Activated CD4-positive, CD25-positive, alpha-beta regulatory T cell treated with anti-CD3 and anti-CD28 coated beads, Interleukin-2, amount 50 U/mL, for 24 hours (primary cell): ENCODE data around the gene TTC19.
"Not testable (repeated sequence)": the region's sequence is repeated elsewhere in the genome, so short reads cannot be mapped to it uniquely, and the experiment has no call there.

ENCODE experiments used
- ATAC-seq, 2 donors: fragments of 150-1000 bp; cut with Tn5 transposase; one replicate each; pipeline ENCODE4 v1.10.0; 2021; ENCODE audit warnings: mild to moderate bottlenecking in 1 of 2, moderate library complexity in 1 of 2

TTC19 gene

DNA sequence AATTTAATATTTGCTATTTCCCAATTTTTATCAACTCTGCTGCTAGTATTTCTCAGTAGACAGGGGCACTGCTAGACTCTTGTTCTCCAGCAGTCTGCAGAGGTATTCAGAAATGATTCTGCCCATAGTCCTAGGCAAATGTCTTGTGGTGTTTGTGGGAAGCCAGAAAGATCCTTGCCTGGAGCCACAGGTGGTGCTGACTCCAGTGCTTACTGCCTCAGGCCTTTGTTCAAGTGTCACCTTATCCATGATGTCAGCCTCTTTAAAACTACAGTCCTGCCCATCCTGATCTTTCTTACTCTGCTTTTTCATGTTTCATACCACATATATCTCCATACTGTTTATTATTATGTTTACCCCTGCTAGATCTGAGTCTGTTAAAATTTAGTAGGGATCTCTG is 26.6 kb upstream of the TTC19 start:
- ATAC-seq, result no peak

DNA sequence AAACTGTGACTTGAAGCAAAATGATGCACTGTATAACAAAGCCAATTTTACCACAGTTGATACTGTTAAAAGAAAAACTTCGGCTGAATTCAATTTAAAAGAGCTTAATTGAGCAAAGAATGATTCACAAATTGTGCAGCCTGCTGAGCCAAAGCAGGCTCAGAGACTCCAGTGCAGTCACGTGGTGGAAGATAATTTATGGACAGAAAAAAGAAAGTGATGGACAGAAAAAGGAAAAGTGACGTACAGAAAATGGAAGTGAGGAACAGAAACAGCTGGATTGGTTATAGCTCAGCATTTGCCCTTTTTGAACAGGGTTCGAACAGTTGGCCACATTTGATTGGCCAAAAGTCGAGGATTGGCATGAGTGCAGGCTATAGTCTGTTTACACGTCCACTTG is 25.8 kb upstream of the TTC19 start:
- ATAC-seq, result no peak

DNA sequence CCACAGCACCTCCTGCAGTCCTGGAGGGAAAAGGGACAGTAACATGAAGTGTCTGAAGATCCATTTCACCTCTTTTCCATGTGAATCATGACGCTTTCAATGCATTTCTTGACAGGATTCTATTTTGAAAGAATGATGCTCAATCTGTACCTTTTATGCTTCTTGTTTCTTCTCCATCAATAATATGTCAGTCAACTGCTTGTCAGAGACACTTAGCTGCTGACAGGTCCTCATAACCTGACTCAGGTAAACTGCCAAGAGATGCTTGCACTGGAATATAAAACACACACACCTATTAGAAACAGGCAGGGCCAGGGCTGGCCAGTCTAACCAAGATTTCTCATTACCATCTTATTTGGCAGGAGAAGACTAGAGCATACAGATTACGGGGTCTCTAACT is 21.7 kb upstream of the TTC19 start:
- ATAC-seq, result no peak

DNA sequence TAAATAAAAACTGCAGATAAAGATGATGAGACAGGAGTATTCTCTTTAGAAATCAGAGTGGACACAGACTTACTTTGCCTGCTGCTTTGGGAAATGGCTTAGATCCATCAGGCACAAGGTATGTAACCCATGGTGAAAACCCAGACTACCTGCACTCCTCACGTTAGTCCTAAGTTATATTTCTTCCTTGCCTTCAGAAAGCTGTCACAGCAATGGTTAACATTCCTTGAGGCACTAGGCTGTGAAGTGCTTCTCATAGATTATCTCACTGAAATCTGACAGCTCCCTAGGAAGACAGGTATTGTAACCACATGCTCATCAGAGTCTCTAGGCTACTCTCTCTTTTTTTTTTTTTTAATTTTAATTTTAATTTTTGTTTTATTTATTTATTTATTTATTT is 21.0 kb upstream of the TTC19 start:
- no peak for ATAC-seq

DNA sequence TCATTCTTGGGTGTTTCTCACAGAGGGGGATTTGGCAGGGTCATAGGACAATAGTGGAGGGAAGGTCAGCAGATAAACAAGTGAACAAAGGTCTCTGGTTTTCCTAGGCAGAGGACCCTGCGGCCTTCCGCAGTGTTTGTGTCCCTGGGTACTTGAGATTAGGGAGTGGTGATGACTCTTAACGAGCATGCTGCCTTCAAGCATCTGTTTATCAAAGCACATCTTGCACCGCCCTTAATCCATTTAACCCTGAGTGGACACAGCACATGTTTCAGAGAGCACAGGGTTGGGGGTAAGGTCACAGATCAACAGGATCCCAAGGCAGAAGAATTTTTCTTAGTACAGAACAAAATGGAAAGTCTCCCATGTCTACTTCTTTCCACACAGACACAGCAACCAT is 20.6 kb upstream of the TTC19 start:
- ATAC-seq, result not testable (repeated sequence)

DNA sequence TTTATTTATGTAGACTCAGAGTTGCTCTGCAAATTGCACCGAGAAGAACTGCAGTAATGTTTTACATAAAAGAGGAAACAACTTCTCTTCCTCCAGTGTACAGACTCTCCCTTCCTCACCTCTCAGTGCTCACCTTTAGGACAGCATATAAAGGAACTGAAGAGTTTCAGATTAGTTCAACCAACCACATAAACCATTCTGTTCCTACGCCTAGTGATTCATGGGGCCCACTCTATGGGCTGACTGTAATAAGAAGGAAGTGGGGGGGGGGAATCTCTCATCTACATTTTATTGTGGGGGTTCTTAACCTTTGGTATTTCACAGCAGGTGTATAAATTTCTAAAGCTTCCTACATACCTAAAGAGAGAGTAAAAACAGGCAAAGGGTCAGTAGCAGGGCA is 18.4 kb upstream of the TTC19 start:
- peak; percentile 100 for ATAC-seq

DNA sequence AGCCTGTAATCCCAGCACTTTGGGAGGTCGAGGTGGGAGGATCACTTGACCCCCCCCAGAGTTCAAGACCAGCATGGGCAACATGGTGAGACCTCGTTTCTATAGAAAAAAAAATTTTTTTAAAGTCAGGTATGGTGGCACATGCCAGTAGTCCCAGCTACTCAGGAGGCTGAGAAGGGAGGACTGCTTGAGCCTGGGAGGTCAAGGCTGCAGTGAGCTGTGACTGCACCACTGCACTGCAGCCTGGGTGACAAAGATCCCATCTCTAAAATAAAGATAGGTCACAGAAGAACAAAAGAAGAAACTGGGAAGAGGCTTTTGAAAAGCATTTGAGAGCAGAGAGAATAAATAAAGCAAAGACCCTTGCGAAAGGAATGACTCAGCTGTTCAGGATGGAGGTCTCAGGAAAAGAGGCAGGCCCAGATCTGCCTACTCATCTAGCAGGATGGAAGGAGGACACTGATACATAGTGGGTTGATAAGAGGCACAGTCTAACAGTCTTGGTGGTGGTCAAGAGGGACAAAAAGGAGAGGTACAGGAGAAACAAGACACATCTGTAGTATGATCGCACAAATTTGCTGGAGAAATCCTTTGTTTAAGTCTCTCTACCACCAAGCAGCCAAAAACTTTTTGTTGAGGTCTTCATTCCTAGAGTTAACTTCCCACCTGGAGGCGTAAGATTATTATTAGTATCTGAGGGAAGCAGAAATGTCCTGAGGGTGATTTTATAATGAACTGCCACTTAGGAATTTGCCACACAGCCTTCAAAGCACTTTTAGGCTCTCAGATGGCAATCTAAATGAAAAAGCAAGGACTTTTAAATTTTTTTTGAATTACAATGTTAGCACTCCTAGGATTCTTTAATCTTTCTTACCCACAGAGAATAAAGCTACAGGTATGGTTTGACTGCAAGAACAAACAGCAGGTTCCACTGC is 17.7 kb upstream of the TTC19 start:
- no peak for ATAC-seq

DNA sequence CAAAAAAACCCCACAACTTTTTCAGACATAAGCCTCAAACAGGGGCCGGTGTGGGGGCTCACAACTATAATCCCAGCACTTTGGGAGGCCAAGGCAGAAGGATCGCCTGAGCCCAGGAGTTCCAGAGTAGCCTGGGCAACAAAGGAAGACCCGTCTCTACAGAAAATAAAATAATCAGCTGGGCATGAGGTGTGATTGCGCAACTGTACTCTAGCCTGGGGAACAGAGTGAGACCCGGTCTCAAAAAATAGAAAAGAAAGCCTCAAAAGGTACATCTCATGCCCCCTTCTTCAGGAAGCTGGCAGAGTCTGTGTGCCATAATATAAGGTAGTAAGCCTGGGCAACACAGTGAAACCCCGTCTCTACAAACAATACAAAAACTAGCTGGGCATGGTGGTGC is 3.3 kb upstream of the TTC19 start:
- ATAC-seq, result no peak

DNA sequence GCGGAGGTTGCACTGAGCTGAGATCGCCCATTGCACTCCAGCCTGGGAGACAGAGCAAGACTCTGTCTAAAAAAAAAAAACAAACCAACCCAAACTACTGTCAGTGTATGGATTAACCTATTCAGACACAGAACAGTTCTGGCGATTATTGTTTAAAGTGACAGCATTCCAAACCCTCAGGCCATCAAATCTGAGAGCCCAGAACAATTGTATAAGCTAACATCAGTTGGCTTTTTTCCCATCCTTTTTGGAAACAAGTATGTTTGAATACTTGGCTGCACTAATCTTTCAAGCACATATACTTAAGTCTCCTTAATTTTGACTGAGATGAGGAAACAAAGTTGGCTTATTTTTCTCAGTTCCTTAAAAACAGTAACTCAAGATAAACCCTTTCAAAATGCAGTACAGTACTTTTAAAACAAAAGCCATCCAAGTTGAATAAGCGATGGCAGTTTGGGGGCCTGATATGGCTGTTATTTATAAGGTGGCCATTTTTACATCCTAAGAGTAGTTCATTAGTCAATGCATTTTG is 1.5 kb upstream of the TTC19 start:
- no peak for ATAC-seq

DNA sequence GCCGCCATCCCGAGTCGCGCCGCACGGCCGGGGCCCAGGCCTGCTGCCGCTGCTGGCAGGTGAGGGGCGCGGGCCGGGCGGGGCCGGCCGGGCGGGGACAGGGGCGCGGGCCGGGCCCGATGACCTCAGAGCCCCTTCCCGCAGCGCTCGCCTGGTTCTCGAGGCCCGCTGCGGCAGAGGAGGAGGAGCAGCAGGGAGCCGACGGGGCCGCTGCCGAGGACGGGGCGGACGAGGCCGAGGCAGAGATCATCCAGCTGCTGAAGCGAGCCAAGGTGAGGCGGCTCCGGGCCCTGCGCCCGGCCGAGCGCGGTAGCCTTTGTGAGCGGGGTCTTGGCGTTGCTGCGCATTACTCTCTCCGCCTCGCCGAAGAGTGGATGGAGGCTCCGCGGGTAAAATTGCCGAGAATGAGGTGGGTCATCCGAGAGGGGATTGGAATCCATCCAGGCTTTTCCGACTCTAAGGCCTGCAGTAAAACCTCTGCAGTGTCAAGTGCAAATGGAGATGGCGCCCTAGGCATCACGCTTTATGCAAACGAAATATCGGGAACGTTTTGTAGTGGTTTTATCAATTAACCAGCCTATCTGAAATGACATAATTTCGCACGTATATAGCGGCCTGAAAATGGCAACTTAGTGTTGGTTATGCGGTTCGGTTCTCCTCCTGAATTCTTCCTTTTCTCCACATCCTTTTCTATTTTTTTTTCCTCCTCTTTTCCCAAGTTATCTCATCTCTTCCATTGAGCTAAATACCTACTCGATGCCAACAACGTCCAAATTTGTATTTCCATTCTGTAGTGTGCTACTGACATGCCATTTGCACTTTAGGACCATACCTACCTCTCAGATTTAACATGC is 577 bp downstream of the TTC19 start:
- peak in 1 of 2 donors; percentile 39 for ATAC-seq

DNA sequence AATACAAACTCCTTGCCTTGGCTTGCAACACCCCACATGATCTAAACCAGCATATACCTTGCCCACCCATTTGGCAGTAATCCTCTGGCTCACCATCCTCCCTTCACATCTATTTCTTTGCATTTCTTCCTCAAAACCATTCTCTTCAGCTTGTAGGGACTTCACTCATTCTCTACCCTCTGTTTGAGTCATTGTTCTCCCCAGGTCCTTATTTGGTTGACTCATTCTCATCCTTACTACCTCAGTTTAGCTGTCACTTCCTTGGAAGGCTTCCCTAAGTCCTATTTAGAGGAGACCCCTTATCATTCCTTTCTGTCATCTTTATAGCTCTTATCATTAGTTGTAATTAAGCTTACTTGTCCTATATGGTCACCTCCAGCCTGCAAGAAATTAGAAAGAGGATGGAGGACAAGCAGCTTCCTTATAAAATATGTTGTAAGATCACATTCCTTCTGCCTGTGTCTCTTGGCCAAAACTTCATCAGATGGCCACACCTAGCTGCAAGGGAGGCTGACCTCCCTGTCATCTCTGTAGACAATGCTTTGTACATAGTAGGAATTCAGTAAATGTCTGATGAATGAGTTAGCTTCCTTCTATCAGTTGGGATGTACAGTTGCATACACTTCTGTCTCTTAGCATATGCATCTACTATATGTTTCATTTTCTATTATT is 1.7 kb downstream of the TTC19 start:
- no peak for ATAC-seq

DNA sequence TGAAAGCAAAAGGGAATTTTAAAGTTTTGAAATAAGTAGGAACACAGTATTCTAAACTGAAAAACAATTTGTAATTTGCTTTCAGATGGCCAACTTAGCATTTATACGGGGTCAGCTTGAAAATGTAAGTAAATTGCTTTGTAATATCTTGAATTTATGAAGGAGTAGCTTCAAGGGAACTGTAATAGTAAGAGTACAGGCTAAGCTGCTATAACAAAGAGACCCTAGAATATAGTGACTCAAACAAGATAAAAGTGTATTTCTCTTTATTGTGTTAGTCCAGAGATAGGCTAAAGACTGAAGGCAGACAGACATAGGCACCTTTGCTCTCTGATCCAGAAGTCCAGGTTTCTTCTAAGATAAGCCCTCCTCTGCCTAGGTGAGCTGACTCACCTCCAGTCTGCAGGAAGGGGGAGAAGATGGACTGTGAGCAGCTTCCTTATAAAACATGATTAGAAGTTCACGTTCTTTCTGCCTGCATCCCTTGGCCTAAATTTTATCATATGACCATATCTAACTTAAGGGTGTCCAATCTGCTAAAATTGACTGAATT is 3.2 kb downstream of the TTC19 start:
- ATAC-seq, result no peak

DNA sequence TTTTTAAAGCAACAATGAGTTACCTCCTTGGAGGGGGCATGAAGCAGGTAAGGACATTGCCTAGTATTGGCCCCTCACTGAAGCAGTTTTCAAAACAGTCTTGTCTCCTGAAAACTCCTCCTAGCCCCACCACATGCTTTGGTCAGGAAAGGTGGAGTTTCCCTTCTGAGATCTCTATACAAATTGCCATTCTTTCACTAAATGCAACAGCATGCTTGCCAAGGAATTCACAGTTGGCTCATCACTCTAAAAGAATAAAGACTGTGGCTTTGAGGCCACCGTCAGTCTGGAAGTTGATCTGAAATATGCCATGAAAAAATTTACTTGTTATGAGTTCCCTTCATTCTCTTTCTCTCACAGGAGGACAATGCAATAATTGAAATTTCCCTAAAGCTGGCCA is 4.2 kb downstream of the TTC19 start:
- ATAC-seq, result no peak

DNA sequence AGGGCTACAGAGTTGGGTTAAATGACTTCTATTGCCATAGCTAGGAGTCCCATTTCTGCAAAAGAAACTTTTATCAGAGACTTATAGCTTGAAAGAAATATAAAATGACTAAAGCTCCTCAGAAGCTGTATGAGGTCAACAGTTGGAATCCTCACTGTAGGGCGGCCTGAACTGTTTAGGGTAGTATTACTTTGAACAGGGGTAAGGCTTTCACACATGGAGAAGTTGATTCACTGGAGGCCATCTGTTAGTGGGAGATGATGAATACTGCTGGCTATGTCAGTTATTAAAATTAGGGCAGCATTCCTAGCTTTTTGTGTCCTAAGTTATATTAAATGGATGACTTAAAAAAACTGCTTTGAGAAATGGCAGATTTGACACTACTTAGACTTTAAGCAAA is 6.0 kb downstream of the TTC19 start:
- no peak for ATAC-seq

DNA sequence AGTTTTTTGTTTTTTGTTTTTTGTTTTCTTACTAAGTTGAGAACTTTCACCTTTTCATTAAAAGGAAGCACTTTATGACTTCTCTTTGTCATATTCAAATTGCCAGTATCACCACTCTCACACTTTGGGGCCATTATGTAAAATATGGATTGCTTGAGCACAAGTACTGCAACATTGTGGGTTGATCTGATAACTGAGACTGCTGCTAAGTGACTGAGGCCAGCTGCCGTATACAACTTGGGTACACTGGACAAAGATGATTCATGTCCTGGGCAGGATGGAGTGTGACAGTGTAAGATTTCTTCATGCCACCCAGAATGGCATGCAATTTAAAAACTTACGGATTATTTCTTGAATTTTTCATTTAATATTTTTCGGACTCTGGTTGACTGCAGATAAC is 7.8 kb downstream of the TTC19 start:
- peak; percentile 55 to 62 for ATAC-seq

DNA sequence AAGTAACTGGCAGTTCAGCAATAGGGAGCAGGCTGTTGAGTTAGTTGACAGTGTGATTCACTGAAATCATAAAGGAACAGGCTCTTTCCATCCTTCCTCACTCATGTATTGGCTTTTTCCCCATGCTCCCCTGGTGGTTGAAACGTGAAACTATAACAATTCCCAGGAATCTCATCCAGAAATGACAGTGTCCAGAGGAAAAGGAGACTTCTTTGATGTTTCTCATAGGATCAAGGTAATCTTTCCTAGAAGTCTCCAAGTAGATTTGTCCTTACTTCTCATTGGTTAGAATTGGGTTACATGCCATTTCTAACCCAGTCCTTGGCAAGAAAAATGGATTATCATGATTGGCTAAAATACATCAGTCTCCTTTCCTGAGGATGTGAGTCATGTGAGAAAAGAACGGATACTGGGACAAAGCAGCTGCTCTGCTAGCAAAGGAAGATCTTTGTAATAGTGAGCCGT is 14.4 kb downstream of the TTC19 start:
- ATAC-seq, result no peak

DNA sequence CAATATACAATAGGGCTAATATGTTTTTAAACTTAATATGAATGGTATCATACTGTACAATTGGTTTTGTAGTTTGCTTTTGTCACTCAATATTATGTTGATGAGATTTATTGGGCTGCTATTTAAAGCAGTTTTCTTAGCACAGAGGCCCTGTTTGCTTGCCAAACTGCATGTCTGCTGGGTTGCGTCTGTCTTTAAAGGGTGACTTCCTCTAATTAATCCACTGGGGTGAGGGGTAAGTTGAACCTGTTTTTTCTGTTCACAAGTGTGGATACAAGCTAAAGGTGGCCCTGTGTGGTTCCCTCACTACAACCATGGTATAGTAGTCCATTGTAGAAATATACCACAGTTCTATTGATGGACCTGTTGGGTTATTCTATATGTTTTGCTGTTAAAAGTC is 19.7 kb downstream of the TTC19 start:
- ATAC-seq, result no peak

DNA sequence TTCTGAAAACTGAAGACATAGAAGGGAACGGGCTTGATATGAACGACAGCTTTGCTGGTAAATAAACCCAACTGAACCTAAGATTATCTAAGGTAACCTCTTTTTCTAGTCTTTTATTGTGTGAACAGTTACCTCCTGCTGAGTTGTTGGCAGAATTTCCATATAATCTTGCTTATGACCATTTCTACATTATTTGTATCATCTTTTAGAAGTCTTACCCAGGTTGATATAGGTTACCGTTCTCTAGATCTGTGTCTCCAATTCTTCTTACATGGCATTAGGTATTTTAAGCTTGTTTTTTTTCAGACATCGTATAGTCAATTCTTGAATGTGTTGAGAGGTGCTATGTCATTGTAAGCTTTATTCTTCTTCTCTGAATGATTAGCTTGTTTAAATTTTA is 24.3 kb downstream of the TTC19 start:
- no peak for ATAC-seq

DNA sequence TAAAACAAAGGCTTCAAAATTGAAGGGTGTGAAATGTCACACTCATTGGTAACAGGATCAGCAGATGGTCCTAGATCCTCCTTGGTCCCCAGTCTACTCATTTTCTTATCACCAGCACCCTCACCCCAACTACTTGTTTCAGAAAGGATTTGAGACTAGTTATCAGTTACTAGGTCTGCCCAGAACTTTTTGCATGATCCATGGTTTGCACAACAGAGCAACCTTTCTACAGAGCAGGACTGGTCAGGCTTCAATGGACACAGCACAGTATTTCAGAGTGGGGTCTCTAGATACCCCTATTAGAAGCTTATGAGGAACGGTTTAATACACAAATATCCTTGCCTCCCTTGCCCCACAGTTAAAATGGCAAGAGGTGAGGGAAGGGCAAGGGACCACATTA is 25.6 kb downstream of the TTC19 start:
- ATAC-seq, result no peak

DNA sequence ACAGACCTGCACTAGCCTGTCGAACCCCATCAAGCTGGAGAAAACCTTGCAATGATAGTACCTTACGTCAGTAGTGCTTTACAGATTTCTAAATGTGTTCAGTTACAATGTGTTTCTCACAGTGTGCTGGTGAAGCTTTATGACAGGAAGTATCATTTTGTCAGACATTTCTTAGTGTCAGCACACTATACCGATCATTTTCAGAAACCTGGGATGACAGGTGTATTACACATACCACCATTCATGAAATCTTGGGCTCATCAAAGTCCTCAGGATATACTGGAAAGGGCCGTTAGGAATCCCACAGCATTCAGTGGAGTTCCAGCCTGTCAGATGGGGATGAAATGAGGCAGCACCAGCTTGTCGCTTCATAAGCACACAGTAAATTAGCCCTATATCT is 27.3 kb downstream of the TTC19 start:
- no peak for ATAC-seq

DNA sequence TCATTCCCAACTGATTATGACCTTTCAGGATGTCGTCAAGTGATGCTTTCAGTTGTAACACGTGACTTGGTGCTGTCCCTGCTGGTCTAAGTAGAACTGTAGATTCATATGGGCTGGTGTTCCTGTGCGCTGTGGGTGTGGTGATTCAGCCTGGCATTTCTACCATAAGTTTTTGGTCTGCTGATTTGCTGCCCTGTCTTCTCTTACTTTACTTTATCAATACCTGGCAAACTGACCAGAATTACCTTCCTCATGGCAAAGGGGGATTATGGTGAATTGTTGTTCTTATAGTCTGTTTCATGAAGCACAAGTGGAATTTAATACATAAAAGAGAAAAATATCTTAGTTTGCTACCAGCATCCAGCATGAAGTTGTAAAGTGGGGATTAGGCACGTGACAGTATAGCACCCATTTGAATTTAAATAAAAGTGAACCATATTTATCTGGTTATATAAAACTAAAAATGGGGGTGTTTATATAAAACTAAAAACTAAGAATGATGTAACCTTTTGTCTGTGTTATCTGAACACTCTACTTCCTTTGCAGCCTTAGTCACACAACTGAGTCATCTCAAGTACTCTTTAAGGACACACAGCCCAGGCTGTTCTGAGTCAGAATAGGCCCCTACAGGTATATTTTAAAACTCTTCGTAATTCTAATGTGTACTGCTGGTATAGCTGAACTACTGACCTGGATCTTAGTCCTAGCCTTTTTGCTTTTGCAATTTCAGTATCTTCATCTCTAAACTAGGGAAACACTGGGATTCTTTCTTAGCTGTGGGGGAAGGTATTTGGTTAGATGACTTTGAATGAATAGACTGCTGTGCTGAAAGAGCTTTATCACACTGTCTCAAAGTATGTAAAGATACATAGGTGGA is 28.3 kb downstream of the TTC19 start:
- peak; percentile 99 for ATAC-seq
